ENCODE measurements around the gene ACTN4.

ACTN4 gene

GRCh38 chr19:38708413-38709024, 61.1 kb downstream of the ACTN4 start:
- DNase-seq (ENCODE audit: low read depth in 1 of 2, low spot score in 1 of 2) = no peak

- DNase-seq (ENCODE audit: low read depth in 1 of 2, low spot score in 1 of 2) = no peak
Observed at GRCh38 chr19:38709119-38709518, 61.7 kb downstream of the ACTN4 start.

- no peak for DNase-seq (ENCODE audit: low read depth in 1 of 2, low spot score in 1 of 2)
Observed at GRCh38 chr19:38709671-38710415, 62.4 kb downstream of the ACTN4 start.

- no peak for DNase-seq (ENCODE audit: low read depth in 1 of 2, low spot score in 1 of 2)
Observed at GRCh38 chr19:38710416-38710702, 62.9 kb downstream of the ACTN4 start.

GRCh38 chr19:38710928-38711725, 63.7 kb downstream of the ACTN4 start:
- no peak for DNase-seq (ENCODE audit: low read depth in 1 of 2, low spot score in 1 of 2)

- no peak for DNase-seq (ENCODE audit: low read depth in 1 of 2, low spot score in 1 of 2)
Observed at GRCh38 chr19:38711726-38712153, 64.3 kb downstream of the ACTN4 start.

- DNase-seq (ENCODE audit: low read depth in 1 of 2, low spot score in 1 of 2) = no peak
Observed at GRCh38 chr19:38712161-38712748, 64.8 kb downstream of the ACTN4 start.

GRCh38 chr19:38713227-38713649, 65.8 kb downstream of the ACTN4 start:
- no peak for DNase-seq (ENCODE audit: low read depth in 1 of 2, low spot score in 1 of 2)

- no peak for DNase-seq (ENCODE audit: low read depth in 1 of 2, low spot score in 1 of 2)
Observed at GRCh38 chr19:38713865-38714264, 66.4 kb downstream of the ACTN4 start.

GRCh38 chr19:38714354-38714778, 66.9 kb downstream of the ACTN4 start:
- no peak for DNase-seq (ENCODE audit: low read depth in 1 of 2, low spot score in 1 of 2)

GRCh38 chr19:38715555-38715954, 68.1 kb downstream of the ACTN4 start:
- no peak for DNase-seq (ENCODE audit: low read depth in 1 of 2, low spot score in 1 of 2)

GRCh38 chr19:38717051-38717450, 69.6 kb downstream of the ACTN4 start:
- DNase-seq (ENCODE audit: low read depth in 1 of 2, low spot score in 1 of 2) = no peak

GRCh38 chr19:38717855-38718254, 70.4 kb downstream of the ACTN4 start:
- DNase-seq (ENCODE audit: low read depth in 1 of 2, low spot score in 1 of 2) = no peak

GRCh38 chr19:38718747-38719543, 71.5 kb downstream of the ACTN4 start:
- no peak for DNase-seq (ENCODE audit: low read depth in 1 of 2, low spot score in 1 of 2)

- DNase-seq (ENCODE audit: low read depth in 1 of 2, low spot score in 1 of 2) = no peak
Observed at GRCh38 chr19:38719761-38720558, 72.5 kb downstream of the ACTN4 start.

- no peak for DNase-seq (ENCODE audit: low read depth in 1 of 2, low spot score in 1 of 2)
Observed at GRCh38 chr19:38720559-38721236, 73.2 kb downstream of the ACTN4 start.

GRCh38 chr19:38721496-38721895, 74.0 kb downstream of the ACTN4 start:
- DNase-seq (ENCODE audit: low read depth in 1 of 2, low spot score in 1 of 2) = no peak

- DNase-seq (ENCODE audit: low read depth in 1 of 2, low spot score in 1 of 2) = no peak
Observed at GRCh38 chr19:38721979-38722773, 74.7 kb downstream of the ACTN4 start.

Data from stimulated activated CD4-positive, alpha-beta T cell treated with anti-CD3 and anti-CD28 coated beads, Interleukin-15, amount 100 ng/mL, for 1 hour (primary cell).